HG02973 (cell line): Measurements from ENCODE around the gene NEMF.
"Not testable (repeated sequence)": the region's sequence is repeated elsewhere in the genome, so short reads cannot be mapped to it uniquely, and the experiment has no call there.

Experiments
- ATAC-seq: cut with Tn5 transposase; IDR thresholded peaks from one replicate; pipeline ENCODE4 v1.9.1; 2021; ENCODE audit warnings: moderate library complexity; ENCODE audit not compliant: unreplicated experiment

NEMF gene, protein sequence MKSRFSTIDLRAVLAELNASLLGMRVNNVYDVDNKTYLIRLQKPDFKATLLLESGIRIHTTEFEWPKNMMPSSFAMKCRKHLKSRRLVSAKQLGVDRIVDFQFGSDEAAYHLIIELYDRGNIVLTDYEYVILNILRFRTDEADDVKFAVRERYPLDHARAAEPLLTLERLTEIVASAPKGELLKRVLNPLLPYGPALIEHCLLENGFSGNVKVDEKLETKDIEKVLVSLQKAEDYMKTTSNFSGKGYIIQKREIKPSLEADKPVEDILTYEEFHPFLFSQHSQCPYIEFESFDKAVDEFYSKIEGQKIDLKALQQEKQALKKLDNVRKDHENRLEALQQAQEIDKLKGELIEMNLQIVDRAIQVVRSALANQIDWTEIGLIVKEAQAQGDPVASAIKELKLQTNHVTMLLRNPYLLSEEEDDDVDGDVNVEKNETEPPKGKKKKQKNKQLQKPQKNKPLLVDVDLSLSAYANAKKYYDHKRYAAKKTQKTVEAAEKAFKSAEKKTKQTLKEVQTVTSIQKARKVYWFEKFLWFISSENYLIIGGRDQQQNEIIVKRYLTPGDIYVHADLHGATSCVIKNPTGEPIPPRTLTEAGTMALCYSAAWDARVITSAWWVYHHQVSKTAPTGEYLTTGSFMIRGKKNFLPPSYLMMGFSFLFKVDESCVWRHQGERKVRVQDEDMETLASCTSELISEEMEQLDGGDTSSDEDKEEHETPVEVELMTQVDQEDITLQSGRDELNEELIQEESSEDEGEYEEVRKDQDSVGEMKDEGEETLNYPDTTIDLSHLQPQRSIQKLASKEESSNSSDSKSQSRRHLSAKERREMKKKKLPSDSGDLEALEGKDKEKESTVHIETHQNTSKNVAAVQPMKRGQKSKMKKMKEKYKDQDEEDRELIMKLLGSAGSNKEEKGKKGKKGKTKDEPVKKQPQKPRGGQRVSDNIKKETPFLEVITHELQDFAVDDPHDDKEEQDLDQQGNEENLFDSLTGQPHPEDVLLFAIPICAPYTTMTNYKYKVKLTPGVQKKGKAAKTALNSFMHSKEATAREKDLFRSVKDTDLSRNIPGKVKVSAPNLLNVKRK

DNA sequence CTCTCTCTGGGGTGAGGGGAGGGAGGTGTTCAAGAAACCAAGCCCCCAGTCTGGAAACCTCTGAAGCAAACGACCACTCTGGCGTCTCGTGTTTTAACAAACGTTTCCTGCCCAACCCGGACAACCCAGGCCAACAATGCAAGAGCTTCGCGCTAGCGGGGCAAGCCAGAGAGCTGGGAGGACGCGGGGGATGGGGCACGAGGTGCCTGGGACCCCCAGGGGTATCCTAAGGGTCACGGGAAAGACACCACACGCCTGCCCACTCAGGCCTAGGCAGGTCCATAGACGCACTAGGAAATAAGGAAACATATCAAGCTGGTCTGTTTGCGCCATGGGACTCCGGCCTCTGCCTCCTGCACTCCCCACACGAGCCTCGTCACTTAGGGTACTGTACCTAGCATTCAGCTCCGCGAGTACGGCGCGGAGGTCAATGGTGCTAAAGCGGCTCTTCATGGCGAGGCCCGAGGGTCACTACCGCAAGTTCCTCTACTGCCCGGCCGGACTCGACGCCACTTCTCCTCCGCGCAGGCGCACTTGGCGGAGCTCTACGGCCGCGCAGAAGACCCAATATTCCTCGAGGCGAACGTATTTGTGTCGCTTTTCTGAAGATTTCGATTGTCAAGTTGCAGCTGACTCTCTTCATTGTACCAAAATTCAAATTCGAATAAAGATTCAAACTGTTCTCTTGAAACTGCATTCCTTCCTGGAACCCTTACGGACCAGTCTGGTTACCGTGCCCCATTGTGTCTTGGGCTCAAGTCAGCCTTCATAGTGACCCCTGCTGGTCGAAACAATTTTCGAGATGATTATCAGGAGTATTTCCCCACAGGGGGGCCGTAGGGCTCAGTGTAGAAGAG lies at the start of gene NEMF:
NEMF (minus strand) TSS at position 488 of the 857 bp plus-strand sequence; CDS start at position 453, 35 bp downstream.
- peak; percentile 66 for ATAC-seq

DNA sequence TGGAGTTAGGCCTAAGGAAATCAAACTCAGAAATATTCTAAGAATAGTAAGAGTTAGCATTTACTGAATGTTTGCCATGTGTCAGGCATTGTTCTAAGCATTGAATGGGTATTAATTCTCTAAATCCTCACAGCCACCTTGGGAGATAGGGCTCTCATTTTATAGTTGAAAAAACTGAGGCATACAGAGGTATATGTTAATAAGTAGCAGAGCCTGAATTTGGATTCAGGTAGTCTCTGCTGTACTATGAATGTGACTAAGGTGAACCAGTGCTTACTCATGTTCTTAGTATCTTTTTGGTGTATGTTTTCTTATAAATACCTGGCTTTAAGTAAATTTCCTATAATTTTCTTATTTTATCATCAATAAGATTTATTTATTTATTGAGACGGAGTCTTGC lies 48.4 kb upstream of the NEMF start:
- no peak for ATAC-seq

DNA sequence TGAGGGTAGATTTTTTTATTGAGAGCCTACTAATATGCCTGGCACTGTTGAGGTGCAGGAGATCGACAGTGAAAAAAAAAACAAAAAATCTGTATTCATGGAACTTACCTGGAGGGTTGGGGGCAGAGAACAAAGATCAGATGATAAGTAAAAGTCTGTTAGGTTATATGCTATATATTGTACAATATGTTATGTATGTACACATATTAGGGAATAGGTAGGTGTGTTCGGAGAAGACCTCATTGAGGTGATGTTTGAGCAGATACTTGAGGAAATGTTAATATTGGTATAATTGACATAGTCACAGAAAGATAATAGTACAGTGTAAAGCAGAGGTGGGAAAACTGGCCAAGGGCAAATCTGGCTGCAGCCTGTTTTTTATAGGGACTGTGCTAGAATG lies 45.9 kb upstream of the NEMF start:
- ATAC-seq: no peak

DNA sequence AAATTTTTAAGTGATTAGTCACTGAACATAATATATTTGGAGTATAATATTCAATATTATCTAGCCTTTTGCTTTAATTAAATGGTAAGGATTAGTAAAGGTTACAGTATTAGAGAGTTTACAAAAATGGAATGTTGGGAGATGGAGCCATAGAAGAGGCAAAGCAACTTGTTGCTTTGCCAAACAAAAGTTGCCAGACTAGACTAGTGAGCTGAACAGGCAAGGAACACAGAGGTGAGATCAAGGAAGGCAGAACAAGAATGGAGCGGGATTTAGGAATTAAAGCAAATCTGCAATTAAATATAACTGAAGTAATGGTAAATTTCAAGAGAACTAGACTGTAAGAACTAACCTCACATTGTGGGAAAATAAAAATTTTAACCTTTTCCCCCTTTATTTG lies 45.4 kb upstream of the NEMF start:
- ATAC-seq: no peak

DNA sequence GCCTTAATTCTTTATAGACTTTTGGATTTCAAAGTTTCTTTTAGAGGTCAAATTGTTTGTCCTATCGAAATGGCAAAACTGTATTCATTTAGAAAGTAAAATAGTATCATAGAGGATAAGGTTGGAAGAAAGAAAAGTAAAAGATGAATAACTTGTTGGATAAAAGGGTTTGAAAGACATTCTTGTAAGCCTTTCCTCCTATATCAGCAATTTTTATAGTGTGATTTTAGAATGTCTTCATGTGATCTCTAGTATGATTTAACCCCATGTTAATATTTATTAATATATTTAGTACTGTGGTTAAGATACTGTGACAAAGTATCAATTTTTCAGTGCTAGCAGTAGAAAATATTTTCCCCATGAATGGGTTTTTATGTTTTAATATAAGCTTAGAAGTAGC lies 44.8 kb upstream of the NEMF start:
- ATAC-seq: no peak

DNA sequence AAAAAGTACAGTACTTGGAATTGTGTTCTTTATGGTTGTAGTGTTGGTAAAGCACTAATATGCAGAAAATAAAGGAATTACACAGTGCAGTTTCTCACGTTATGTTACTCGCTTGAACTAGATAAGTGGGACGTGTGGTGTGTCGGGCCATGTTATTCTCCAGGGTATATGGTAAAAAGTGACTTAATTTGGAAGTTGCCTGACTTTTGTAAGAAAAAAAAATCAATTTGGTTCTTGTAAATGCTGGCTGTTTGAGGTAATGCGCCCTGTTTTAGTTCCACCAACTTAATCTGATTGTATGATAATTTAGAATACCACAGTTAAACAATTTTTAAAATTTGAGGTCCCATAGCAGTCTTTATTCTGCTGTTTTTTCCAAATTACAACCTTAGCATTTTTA lies 44.4 kb upstream of the NEMF start:
- ATAC-seq: no peak

DNA sequence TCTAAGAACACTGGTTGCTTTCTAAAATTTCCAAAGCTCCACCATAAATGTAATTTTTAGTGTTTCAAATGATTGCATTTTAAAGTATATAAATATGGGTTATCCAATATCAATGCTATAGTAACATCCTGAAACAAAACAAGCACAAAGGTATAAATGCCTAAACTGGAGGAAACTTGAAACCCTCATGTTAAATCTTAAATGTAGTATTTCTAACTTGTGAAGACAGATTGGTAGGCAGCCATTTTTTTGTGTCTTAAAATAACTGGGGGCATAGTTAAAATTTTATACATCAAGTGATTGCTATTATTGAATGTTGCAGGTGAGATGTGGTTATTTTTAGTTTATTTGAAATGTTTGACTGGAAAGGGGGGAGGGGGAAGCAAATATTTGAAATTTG lies 43.7 kb upstream of the NEMF start:
- ATAC-seq: not testable (repeated sequence)

DNA sequence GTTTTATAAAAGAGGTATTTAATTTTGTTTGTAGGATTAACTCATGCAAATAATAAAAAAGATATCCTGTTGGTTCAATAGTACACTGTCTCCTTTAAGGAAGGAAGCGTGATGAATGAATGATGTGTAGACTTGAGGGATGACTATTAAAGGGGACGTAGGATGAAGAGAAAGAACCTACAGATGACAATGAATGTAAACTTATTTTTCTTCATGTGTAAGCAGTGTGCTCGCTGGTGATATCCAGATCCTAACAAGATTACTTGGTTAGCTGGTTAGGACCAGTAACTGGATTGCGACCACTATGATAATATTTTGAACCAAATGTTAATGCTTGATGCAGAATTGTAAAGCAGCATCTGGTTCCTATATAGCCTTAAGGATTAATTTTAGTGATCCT lies 42.9 kb upstream of the NEMF start:
- no peak for ATAC-seq

DNA sequence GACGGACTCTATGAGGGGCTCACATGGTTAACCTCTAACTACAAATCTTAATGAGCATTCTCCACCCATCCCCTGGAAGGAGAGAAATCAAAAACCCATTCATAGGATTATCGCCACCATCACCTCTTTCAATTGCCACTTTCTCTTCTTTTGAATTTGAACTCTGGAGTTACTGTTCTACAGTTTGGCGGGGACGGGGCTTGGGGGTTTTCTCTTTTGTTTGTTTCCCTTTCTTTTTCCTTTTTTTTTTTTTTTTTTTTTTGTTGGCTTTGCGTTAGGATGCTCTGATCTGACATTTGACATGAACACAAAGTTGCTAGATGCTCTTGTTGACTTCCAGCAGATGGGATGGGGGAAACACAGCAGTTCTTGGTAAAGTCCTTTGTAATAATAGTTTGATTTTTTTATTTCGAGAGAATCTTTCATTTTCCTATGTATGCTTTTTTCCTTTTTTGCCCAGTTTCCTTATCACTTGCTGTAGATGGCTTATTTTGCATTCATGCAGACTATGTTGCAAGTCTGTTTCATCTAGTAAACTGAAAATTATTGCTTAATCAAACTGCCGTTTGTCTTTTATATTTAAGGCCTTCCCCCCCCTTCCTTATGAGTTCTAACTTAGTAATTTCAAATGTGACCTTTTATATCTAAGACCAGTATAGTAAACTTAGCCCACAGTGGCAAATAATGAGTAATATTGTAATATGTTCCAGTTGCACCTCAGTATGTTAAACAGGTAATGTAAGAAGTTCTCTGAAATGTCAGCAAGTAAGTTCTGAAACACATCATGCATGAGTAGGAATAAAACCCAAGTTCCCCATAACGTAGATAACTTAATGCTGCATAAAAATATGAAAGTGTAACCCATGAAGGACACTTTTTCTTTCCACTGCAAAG lies 41.9 kb upstream of the NEMF start:
- not testable (repeated sequence) for ATAC-seq

DNA sequence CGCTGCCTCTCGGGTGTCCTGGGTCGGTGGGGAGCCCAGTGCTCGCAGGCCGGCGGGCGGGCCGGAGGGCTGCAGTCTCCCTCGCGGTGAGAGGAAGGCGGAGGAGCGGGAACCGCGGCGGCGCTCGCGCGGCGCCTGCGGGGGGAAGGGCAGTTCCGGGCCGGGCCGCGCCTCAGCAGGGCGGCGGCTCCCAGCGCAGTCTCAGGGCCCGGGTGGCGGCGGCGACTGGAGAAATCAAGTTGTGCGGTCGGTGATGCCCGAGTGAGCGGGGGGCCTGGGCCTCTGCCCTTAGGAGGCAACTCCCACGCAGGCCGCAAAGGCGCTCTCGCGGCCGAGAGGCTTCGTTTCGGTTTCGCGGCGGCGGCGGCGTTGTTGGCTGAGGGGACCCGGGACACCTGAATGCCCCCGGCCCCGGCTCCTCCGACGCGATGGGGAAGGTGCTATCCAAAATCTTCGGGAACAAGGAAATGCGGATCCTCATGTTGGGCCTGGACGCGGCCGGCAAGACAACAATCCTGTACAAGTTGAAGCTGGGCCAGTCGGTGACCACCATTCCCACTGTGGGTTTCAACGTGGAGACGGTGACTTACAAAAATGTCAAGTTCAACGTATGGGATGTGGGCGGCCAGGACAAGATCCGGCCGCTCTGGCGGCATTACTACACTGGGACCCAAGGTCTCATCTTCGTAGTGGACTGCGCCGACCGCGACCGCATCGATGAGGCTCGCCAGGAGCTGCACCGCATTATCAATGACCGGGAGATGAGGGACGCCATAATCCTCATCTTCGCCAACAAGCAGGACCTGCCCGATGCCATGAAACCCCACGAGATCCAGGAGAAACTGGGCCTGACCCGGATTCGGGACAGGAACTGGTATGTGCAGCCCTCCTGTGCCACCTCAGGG lies 41.0 kb upstream of the NEMF start:
- peak; percentile 41 for ATAC-seq

DNA sequence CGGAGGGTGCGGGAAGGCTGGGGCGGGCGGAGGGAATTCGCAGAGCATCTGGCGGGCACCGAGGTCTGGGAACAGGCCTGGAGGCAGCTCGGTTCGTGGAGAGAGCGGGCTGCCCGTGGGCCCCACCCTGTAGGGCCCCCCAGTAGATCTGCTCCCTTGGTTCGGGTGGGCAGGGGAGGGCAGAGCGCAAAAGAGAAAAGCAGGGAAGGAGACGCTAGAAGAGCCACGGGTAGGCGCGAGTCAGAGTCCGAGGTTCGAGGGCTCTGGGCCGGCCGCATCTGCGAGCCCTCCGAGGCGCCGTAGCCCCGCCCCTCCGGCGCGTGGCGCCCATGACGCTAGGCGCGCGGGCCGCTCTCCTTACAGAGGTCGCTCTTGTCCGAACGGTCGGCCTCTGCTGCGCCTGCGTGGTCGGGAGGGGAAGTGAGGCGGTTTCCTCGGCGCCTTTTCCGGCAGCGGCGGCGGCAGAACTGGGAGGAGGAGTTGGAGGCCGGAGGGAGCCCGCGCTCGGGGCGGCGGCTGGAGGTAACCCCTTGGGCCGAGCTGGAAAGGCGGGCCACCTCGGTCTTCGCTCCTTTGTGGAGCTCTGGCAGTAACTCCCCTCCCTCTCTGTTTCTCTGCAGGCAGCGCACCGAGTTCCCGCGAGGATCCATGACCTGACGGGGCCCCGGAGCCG lies 40.2 kb upstream of the NEMF start, which contains the start of gene ARF6:
ARF6 (plus strand) TSS at position 447 of the 673 bp plus-strand sequence. CDS start 655 bp downstream, outside the sequence.
- ATAC-seq: peak; percentile 81

DNA sequence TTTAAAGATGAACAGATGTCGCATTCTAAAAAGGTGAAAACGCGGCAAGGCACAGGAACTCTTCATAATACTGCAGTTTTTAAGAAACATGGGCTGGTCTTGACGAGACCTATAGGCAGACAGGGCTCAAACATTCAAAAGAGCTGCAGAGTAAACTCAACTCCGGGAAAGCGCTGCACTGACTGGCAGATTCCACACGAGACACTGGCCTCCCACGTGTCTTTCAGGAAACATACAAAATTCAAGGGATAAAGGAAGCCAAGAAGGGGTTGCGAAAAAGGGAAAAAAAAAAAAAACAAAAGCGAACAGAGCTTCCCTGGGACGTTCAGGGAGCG lies 39.7 kb upstream of the NEMF start:
- peak; percentile 29 for ATAC-seq

DNA sequence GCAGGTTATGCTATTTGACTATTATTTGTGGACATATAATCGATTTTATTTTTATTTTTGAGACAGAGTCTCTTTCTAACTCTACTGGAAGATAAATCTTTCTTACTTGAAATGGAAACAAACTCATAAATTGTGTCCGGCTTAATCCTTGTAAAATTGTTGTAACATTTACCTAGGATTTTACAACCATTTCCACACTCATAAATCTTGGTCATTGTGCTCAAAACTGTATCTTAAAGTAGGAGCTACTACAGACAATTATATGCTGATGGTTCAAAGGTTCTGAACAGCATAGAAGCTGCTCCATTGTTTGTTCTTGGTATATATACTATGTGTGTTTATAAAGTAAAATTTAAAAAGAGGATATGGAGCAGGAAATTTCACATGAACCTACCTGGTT lies 35.7 kb upstream of the NEMF start:
- no peak for ATAC-seq

DNA sequence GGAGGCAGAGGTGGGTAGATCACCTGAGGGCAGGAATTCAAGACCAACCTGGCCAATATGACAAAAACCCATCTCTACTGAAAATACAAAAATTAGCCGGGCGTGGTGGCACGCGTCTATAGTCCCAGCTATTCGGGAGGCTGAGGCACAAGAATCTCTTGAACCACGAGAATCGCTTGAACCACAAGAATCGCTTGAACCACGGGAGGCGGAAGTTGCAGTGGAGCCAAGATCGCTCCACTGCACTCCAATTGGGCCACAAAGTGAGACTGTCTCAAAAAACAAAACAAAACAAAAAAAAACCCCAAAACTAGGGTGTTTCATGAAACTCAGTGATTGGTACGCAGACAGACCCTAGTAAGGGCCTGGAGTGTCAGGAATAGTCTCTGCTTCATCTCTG lies 33.9 kb upstream of the NEMF start:
- ATAC-seq: no peak

DNA sequence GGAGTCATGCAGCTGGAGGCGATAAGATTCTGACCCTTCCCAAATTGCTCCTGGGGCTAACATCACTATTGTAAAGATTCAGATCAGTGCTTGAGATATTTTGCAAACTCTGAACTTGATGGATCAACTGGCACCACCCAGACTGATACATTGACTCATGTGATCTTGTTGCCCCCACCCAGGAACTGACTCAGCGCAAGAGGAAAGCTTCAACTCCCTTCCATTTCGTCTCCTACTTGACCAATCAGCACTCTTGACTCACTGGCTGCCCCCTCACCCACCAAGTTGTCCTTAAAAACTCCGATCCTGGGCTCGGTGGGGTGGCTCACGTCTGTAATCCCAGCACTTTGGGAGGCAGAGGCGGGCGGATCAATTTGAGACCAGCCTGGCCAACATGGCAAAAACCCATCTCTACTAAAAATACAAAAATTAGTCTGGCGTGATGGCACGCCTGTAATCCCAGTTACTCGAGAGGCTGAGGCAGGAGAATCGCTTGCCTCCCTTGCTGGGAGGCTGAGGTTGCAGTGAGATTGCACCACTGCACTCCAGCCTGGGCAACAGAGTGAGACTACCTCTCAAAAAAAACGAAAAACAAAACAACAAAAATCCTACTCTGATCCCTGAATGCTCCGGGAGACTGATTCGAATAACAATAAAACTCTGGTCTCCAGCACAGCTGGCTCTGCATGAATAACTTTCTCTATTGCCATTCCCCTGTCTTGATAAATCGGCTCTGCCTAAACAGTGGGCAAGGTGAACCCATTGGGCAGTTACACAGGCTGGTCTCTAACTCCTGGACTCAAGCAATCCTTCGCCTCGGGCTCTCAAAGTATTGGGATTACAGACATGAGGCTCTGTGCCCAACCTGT lies 30.5 kb upstream of the NEMF start:
- no peak for ATAC-seq

DNA sequence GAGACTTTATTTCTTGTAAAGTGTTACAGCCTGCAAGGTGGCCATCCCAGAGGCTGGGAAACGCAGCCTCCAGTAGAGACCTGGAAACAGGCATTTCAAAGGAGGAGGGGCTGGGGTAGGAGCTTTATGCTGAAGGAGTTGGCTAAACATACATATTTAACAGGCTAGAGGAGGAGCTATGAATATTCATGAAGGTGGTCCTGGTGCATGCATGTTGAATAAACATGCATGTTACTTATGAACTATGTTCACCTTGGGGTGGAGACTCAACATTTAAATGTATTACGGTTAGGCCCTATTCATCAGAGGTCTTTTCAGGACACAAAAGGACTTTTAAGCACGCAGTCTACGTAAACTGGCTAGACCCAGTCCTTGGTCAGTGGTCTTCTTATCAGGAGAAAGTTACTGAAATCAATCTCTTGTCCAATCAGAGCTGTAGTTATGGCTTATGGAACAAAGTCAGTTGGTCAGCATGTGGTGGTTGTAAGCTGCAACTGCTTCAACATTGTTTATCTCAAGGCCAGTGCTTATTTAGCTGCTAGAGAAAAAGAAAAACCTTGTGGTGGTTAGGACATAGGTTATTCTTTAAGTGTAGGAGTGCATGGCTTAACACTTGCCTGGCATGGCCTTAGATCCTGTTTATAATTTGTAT lies 28.9 kb upstream of the NEMF start:
- ATAC-seq: no peak
